Prostate gland (tissue), 2 donors: ENCODE measurements around the gene C6orf136.

Experiments used
- POLR2A ChIP-seq: fragments of 450-650 bp; IDR thresholded peaks from one replicate; pipeline ENCODE4 v1.6.1; 2016; ENCODE audit warnings: antibody characterized with exemption, mild to moderate bottlenecking
- TF ChIP-seq, protein P1 (sequence below), 4 experiments: fragments of 200-600 bp in 2 of 4; fragments of 450-650 bp in 2 of 4; sonication (generic) in 2 of 4; IDR thresholded peaks; 1 replicate in 3 of 4; 2 replicates in 1 of 4; pipeline ENCODE4 v1.5.1; 2016 to 2019; ENCODE audit warnings: antibody characterized with exemption in 4 of 4, mild to moderate bottlenecking in 2 of 4, moderate library complexity in 2 of 4

GRCh38 chr6:30615219-30615957 lies 31.5 kb upstream of the C6orf136 start:
- TF ChIP-seq, protein P1, sequence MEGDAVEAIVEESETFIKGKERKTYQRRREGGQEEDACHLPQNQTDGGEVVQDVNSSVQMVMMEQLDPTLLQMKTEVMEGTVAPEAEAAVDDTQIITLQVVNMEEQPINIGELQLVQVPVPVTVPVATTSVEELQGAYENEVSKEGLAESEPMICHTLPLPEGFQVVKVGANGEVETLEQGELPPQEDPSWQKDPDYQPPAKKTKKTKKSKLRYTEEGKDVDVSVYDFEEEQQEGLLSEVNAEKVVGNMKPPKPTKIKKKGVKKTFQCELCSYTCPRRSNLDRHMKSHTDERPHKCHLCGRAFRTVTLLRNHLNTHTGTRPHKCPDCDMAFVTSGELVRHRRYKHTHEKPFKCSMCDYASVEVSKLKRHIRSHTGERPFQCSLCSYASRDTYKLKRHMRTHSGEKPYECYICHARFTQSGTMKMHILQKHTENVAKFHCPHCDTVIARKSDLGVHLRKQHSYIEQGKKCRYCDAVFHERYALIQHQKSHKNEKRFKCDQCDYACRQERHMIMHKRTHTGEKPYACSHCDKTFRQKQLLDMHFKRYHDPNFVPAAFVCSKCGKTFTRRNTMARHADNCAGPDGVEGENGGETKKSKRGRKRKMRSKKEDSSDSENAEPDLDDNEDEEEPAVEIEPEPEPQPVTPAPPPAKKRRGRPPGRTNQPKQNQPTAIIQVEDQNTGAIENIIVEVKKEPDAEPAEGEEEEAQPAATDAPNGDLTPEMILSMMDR (IDR thresholded peaks at IDR 0.05) = no peak
- TF ChIP-seq POLR2A = no peak
